Activated CD4-positive, alpha-beta T cell treated with anti-CD3 and anti-CD28 coated beads, Interleukin-2, amount 50 U/mL, for 48 hours (primary cell): ENCODE results near the gene SDHAF2.
"Not testable (repeated sequence)": the region's sequence is repeated elsewhere in the genome, so short reads cannot be mapped to it uniquely, and the experiment has no call there.

Experiments used
- DNase-seq, 2 experiments: peaks; one replicate each; pipeline ENCODE4 v3.0.0-alpha.2; 2020

The SDHAF2 gene

GRCh38 chr11:61429691-61430582 is at the start of gene SDHAF2, which contains the start of gene CPSF7:
Gene SDHAF2, plus strand, starts transcription at chr11:61430124. Its CDS starts 23 bp downstream, at chr11:61430147.
Gene CPSF7, minus strand, starts transcription at chr11:61429975. Its CDS starts 740 bp downstream, at chr11:61429235.
- DNase-seq = peak; percentile 98

GRCh38 chr11:61380884-61381283 is 49.0 kb upstream of the SDHAF2 start:
- no peak for DNase-seq

GRCh38 chr11:61383859-61384258 is 46.1 kb upstream of the SDHAF2 start:
- DNase-seq = not testable (repeated sequence)

GRCh38 chr11:61384271-61385242 is 45.4 kb upstream of the SDHAF2 start:
- no peak for DNase-seq

GRCh38 chr11:61390161-61390560 is 39.8 kb upstream of the SDHAF2 start:
- DNase-seq = no peak

- peak; percentile 15 to 20 for DNase-seq
These were observed 36.8 kb upstream of the SDHAF2 start for GRCh38 chr11:61392981-61393595.

GRCh38 chr11:61401173-61401572 is 28.8 kb upstream of the SDHAF2 start:
- no peak for DNase-seq

- DNase-seq = no peak
These were observed 28.4 kb upstream of the SDHAF2 start for GRCh38 chr11:61401573-61401972.

- DNase-seq = no peak
These were observed 26.3 kb upstream of the SDHAF2 start for GRCh38 chr11:61403658-61404057.

- no peak for DNase-seq
These were observed 25.8 kb upstream of the SDHAF2 start for GRCh38 chr11:61404103-61404502.

GRCh38 chr11:61404641-61405040 is 25.3 kb upstream of the SDHAF2 start:
- DNase-seq = no peak

GRCh38 chr11:61406067-61406466 is 23.9 kb upstream of the SDHAF2 start:
- DNase-seq = no peak

- no peak for DNase-seq
These were observed 22.8 kb upstream of the SDHAF2 start for GRCh38 chr11:61406991-61407728.

- DNase-seq = no peak
These were observed 18.3 kb upstream of the SDHAF2 start for GRCh38 chr11:61411589-61411988.

GRCh38 chr11:61413496-61413895 is 16.4 kb upstream of the SDHAF2 start:
- DNase-seq = no peak

GRCh38 chr11:61414547-61414946 is 15.4 kb upstream of the SDHAF2 start:
- no peak for DNase-seq

GRCh38 chr11:61415381-61415780 is 14.5 kb upstream of the SDHAF2 start:
- no peak for DNase-seq

GRCh38 chr11:61416941-61417340 is 13.0 kb upstream of the SDHAF2 start:
- no peak for DNase-seq

GRCh38 chr11:61417670-61418069 is 12.3 kb upstream of the SDHAF2 start:
- DNase-seq = no peak

- DNase-seq = no peak
These were observed 11.8 kb upstream of the SDHAF2 start for GRCh38 chr11:61418136-61418535.

GRCh38 chr11:61422226-61422625 is 7.7 kb upstream of the SDHAF2 start:
- no peak for DNase-seq
